Spinal cord (tissue), 10 donors: ENCODE results near the gene SLC16A8. TPM values are rescaled to one million over a fixed set of nuclear protein-coding genes. Genes with fewer than 3 reads are reported as not detected.

Experiments used
- DNase-seq, 6 donors: peaks; one replicate each; pipeline versions ENCODE4 v3.0.0 to v3.0.0-alpha.2; 2013 to 2015; ENCODE audit warnings: low spot score in 6 of 6, low read depth in 4 of 6
- H3K27ac ChIP-seq: one replicate; pipeline ENCODE4 v1.5.1; 2013; ENCODE audit warnings: low read depth, low read length, control low read depth
- H3K27me3 ChIP-seq: one replicate; pipeline ENCODE4 v1.6.1; 2013; ENCODE audit warnings: low read length; ENCODE audit not compliant: control insufficient read depth, insufficient read depth
- H3K36me3 ChIP-seq: one replicate; pipeline ENCODE4 v1.6.1; 2013; ENCODE audit warnings: low read length; ENCODE audit not compliant: control insufficient read depth, insufficient read depth
- H3K4me1 ChIP-seq: one replicate; pipeline ENCODE4 v1.6.1; 2013; ENCODE audit warnings: low read length; ENCODE audit not compliant: control insufficient read depth, insufficient read depth
- H3K4me3 ChIP-seq: one replicate; pipeline ENCODE4 v1.5.1; 2013; ENCODE audit warnings: low read depth, low read length, control low read depth
- H3K9me3 ChIP-seq: one replicate; pipeline ENCODE4 v1.6.1; 2013; ENCODE audit warnings: low read length; ENCODE audit not compliant: control insufficient read depth, insufficient read depth
- WGBS: methylation state at CpG from one replicate; pipeline ENCODE4 v1.1.5; 2013; ENCODE audit warnings: missing lambda C conversion rate; ENCODE audit not compliant: insufficient coverage; 5-methylcytosine and 5-hydroxymethylcytosine counted together
- polyA plus RNA-seq, 2 donors: library from polyadenylated mRNA; unstranded; fragments of 120-200 nt; gene quantifications; one replicate each; pipeline ENCODE4 v1.2.1, GENCODE V29; 2013; ENCODE audit not compliant: insufficient read length in 2 of 2
- total RNA-seq, 2 donors: library from RNA; depleted of rRNA in 1 of 2; stranded (reverse); fragments of 120-200 nt in 1 of 2; fragments of >200 nt in 1 of 2; gene quantifications; one replicate each; pipeline versions ENCODE4 v1.2.3 to v1.2.4, GENCODE V29; 2013 to 2014
- donor health status: healthy.

The SLC16A8 gene
- total and polyA plus RNA-seq, 4 donors: 2.0 to 7.9 (median 5.7) TPM

DNA sequence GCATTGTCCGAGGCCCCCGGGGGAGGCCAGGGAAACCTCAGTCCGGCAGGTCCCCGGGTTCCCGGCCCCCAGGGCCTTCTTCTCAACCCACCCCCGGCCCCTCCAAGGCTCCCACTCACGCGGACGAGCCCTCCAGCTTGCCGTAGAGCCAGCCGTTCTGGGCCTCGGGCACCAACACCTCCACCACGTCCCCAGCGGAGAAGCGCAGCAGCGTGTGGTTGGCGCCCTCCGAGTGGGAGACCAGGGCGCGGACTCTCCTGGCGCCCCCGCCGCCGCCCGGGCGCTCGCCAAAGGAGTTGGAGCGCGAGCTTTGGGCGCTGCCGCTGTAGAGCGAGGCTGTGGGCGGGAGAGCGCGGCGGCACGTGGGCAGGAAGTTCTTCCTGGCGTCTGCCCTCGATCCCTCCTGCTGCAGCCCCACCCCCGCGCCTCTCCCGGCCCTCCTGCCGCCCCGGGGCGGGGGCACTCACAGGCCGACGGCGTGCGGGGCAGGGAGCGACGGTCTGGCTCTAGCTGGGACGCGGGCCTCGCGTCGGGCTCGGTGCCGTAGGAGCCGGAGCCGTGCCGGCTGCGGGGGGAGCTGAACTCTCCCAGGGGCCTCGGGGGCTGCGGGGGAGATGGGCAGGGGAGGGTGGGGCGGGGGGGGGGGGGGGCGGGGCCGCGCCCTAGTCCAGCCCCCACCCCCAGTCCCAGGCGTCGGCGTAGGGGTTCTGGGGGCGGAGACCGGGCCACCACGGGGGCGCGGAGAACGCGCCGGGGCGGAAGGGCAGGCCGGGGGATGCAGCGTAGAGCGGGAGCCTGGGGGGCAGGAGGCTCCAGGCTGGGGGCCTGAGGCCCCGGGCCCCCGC lies 4.9 kb upstream of the SLC16A8 start:
- Histone ChIP-seq H3K4me1 (peaks cover 23% of the 10 kb centered on the region), H3K9me3 (no peaks in the 10 kb centered on the region), H3K36me3 (peaks cover 52% of the 10 kb centered on the region), H3K4me3 (no peak overlapping the region), H3K27me3 (no peaks in the 10 kb centered on the region), H3K27ac (no peak overlapping the region)
- DNase-seq: no peak
- 28% methylated on average over 56 of the region's 85 CpGs for WGBS

DNA sequence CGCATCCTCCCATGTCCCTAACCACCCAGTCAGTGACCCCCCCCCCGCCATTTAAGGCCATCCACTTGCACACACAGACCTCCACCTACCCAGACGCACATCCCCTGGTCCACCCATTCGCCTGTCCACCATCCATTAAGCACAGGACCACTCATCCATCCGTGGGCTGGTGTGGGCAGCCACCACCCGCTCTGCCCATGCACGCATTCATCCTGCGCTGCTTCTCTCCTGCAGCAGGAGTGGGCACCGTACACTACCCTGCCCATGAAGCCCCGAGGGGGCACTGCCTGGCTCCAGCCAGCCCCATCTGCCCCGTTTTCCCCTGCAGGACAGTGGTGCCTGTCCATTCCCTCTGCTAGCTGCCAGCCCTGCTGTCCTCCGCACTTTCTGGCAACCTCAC lies 3.9 kb upstream of the SLC16A8 start:
- Histone ChIP-seq H3K4me1 (peaks cover 33% of the 10 kb centered on the region), H3K9me3 (no peaks in the 10 kb centered on the region), H3K36me3 (peaks cover 60% of the 10 kb centered on the region), H3K27me3 (peaks cover 3% of the 10 kb centered on the region), H3K27ac (no peak overlapping the region), H3K4me3 (no peak overlapping the region)
- no peak for DNase-seq
- WGBS: 94% methylated on average over 11 of the region's 12 CpGs

DNA sequence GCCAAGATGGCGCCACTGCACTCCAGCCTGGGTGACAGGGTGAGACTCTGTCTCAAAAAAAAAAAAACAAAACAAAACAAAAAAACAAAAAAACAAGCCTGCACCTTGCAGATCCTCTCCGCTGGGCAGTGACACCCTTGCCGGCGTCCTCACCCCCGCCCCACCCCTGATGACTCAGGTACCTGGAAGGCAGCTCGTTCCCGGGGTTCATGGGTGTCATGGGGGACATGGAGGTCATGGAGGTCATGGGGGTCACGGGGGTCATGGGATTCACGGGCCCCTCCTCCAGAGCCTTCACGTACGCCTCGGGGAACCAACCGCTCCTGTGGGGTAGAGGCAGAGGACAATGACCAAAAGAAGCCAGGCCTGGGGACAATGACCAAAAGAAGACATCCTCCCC lies 3.0 kb upstream of the SLC16A8 start:
- no peak for DNase-seq
- Histone ChIP-seq H3K27ac (no peak overlapping the region), H3K4me1 (peaks cover 43% of the 10 kb centered on the region), H3K36me3 (peaks cover 61% of the 10 kb centered on the region), H3K9me3 (no peaks in the 10 kb centered on the region), H3K27me3 (peaks cover 10% of the 10 kb centered on the region), H3K4me3 (no peak overlapping the region)
- WGBS: 83% methylated on average over 7 of the region's 13 CpGs

DNA sequence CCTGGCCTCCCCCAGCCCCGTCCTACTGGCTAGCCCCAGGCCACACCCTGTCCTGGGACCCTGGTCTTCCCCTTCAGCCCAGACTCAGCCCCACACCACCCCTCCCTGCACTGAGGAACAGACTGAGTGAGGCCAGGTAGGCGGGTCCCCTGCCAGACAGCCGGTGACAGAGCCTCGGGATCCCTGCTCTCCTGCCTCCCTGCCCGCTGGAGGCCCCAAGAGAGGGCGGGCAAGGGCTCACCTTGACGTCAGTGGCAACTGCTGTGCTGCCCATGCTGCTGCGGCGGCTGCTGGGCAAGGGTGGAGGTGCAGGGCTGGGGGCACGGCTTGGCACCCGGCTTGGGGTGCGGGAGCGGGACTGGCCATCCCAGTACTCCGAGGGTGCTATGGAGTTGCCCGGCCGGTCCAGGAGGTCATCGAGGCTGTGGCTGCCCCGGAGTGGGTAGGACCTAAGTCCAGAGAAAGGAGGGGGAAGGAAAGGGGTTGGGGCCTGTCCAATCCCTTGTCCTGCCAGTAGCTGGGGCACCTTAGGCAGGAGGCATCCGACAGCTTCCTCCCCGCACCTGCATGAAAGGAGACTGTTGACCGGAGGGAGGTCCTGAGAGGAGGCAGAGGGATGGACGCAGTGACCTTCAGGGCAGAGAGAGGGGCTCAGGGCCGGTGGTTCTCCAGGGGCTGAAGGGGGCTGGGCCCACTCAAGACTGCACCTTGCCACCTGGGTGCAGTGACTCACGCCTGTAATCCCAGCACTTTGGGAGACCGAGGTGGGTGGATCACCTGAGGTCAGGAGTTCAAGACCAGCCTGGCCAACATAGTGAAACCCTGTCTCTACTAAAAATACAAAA lies 2.2 kb upstream of the SLC16A8 start:
- H3K4me1 ChIP-seq: peaks cover 48% of the 10 kb centered on the region
- no peak overlapping the region for H3K4me3 ChIP-seq
- peaks cover 14% of the 10 kb centered on the region for H3K27me3 ChIP-seq
- no peak for DNase-seq
- WGBS: 83% methylated on average over 24 of the region's 25 CpGs
- H3K36me3 ChIP-seq: peaks cover 61% of the 10 kb centered on the region
- H3K27ac ChIP-seq: no peak overlapping the region
- no peaks in the 10 kb centered on the region for H3K9me3 ChIP-seq

DNA sequence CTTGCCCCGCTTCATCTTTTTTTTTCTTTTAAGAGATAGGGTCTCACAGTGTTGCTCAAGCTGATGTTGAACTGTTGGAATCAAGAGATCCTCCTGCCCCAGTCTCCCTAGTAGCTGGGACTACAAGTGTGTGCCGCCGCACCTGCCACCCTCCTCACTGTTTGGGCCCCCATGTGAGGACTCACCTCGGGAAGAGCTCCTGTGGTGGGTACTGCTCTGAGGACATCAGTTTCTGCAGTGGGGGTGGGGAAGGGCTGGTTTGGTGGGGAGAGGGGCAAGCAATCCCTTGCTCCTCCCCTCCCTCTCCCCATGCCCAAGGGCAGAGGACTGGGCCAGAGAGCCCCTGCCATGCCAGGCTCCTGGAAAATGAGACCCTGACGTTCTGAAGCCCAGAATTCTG lies 1.5 kb upstream of the SLC16A8 start:
- no peak for DNase-seq
- Histone ChIP-seq H3K27me3 (peaks cover 18% of the 10 kb centered on the region), H3K4me1 (peaks cover 54% of the 10 kb centered on the region), H3K9me3 (no peaks in the 10 kb centered on the region), H3K27ac (no peak overlapping the region), H3K36me3 (peaks cover 61% of the 10 kb centered on the region), H3K4me3 (no peak overlapping the region)
- WGBS: 83% methylated on average over 1 of the region's 5 CpGs

DNA sequence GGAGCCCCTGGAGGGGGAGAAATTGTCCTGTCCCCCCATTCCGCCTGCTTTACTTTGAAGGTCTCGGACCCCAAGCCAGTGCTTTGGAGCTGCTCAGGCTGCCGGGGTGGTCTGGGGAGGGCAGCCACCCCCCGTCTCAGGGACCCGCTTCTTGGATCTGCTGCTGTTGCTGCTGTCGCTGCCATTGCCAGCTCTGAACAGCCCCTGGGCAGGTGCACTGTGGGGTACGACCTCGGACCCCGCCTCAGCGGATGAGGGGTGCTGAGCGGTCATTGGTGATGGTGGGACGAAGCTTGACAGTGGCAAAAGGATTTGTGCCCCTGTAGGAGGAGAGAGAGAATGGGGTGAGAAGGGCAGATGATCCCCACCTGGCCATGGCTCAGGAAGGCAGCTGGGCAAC lies 1.1 kb upstream of the SLC16A8 start:
- Histone ChIP-seq H3K9me3 (no peaks in the 10 kb centered on the region), H3K27me3 (peaks cover 18% of the 10 kb centered on the region), H3K36me3 (peaks cover 61% of the 10 kb centered on the region), H3K4me1 (peaks cover 58% of the 10 kb centered on the region), H3K4me3 (no peak overlapping the region), H3K27ac (no peak overlapping the region)
- WGBS: 95% methylated on average over 12 of the region's 12 CpGs
- DNase-seq: no peak

DNA sequence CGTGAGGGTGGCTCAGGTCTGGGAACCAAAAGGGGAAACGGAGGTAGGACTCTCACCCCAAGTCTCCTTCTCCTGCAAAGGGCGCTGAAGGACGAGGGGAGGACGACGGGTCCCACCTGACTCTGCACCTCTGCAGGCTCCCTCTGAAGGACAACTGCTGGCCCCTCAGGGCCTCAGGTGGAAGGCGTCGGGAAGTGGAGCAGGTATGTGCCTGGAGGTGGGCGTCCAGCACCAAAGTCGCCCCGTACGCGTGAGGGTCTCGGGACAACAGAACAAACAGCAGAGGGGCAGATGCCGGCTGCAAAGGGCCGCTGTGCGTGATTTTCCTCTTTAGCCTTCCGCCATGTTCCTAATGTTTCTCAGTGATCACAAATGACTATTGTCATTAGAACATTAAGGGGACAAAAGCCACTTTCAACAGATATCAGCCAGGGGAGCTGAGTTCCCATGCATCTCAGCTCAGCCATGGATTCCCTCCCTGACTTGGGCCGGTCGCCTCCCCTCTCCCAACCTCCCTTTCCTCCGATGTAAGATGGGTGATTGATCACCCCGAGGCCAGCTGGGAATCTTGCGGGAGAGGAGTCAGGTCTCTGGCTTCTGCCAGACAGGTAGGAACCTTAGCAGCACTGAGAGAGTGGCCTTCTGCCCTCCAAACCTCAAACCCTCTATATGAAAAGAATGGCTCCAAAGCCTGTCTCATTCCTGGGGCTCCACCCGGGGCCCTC lies 836 bp downstream of the SLC16A8 start:
- H3K36me3 ChIP-seq: peaks cover 55% of the 10 kb centered on the region
- WGBS: 50% methylated on average over 21 of the region's 24 CpGs
- DNase-seq: no peak
- no peak overlapping the region for H3K4me3 ChIP-seq
- peaks cover 53% of the 10 kb centered on the region for H3K4me1 ChIP-seq
- peaks cover 18% of the 10 kb centered on the region for H3K27me3 ChIP-seq
- H3K27ac ChIP-seq: no peak overlapping the region
- H3K9me3 ChIP-seq: no peaks in the 10 kb centered on the region

DNA sequence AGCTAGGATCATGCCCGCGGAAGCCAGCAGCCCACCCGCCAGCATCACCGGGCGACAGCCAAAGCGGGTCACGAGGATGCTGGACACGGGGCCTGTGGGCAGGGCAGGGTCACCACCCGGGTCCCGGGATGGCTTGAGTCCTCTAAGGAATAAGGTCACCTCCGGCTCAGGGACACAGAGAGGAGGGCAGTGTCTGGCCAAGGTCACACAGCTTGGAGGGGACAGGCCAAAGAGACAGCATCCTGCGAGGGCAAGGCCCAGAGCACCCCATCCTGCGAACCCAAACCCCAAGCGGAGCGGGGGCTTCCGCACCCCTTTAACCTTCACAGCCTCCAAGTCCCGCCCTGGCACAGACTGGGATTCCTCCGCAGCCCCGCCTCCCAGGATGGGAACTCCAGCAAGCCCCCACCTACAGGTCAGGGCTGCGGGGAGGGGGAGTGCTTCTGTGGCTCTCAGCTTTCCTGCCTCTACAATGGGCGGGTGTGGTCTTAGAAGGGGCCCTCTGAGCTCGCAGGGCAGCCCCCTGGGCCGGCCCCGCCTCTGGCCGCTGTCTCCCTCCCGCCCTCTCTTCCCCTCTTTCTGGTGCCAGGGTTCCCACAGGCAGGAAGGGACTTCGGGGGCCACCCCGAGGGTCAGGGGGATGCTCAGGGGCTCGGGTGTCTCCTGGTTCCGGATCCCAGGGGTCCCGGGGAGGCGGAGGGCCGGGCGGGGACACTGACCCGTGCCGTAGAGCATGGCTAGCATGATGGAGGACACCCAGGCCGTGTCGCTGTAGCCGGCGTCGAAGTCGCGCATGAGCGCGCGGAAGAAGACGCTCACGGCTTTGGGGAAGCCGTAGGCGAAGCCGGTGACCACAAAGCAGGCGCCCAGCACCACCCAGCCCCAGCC lies 1.8 kb downstream of the SLC16A8 start:
- Histone ChIP-seq H3K4me3 (peak overlapping the region; percentile 6), H3K36me3 (peaks cover 55% of the 10 kb centered on the region), H3K9me3 (no peaks in the 10 kb centered on the region), H3K27me3 (peaks cover 18% of the 10 kb centered on the region), H3K4me1 (peaks cover 53% of the 10 kb centered on the region), H3K27ac (no peak overlapping the region)
- WGBS: 13% methylated on average over 49 of the region's 52 CpGs
- no peak for DNase-seq

DNA sequence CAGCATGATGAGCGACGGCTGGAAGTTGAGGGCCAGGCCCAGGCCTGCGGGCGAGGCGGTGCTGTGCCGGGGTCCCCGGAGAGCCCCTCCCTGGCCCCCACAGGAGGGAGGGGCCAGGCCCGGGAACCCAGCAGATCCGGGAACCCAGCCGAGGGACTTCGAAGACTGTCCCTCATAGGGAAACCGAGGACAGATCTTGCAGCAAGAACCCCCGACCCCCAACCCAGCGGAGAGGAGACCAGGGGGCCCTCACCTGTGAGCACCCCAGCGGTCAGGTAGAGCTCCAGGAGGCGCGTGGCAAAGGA lies 2.4 kb downstream of the SLC16A8 start:
- Histone ChIP-seq H3K4me3 (peak overlapping the region; percentile 6), H3K27ac (no peak overlapping the region), H3K36me3 (peaks cover 53% of the 10 kb centered on the region), H3K27me3 (peaks cover 18% of the 10 kb centered on the region), H3K9me3 (no peaks in the 10 kb centered on the region), H3K4me1 (peaks cover 53% of the 10 kb centered on the region)
- no peak for DNase-seq
- WGBS: 12% methylated on average over 17 of the region's 17 CpGs
